ENCODE results near the gene RNF13.
A peak's percentile ranks its signal among the peaks of the same experiment; 100 is the strongest.
"Not testable (repeated sequence)": the region's sequence is repeated elsewhere in the genome, so short reads cannot be mapped to it uniquely, and the experiment has no call there.

RNF13 gene

DNA sequence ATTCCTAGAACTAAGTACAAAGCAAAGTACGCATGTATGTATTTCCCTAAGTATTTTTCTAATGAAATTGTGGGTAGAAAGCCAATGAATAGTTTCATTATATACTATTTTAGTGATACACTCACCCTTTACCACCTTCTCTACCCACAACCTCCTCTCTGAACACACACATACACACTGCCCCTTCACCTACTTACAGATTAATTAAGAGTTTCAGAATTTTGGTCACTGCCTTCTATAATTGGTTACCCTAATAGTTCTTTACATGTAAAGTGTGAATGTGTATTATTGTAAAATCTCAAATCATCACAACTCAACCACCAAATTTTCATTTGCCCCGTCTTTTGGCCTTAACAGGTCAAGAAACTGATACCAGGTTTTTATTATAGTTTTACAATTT lies 150.5 kb downstream of the RNF13 start:
- DNase-seq: no peak

GRCh38 chr3:149964291-149964690 lies 151.3 kb downstream of the RNF13 start:
- no peak for DNase-seq

- DNase-seq: no peak
Measured at GRCh38 chr3:149965278-149965677, 152.3 kb downstream of the RNF13 start.

DNA sequence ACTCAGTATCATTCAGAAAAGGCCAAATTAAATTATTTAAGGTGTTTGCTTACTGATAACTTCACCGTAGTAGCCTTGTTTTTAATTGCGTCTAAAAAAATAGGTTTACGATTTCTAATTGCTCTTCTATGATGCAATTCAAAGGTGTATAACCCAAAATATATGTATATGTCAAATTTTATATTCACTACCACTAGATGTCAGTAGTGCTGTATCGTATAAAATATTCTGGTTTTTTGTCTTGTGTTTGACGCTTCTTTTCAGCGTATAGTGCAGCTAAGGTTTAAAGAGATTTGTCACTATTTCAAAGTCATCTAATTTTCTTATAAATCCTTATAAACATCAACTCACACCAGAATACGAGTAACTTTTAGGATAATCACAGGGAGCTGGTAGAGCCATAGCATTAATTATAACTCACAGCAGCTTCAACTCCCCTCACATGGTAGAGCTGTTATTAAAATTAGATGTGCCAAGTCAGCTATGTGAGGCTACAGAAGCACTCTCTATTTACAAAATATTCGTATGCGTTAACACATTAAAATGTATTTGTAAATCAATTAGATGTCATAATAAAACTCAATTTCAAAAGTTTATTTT lies 154.2 kb downstream of the RNF13 start:
- peak; percentile 40 for DNase-seq

GRCh38 chr3:149968216-149968615 lies 155.2 kb downstream of the RNF13 start:
- no peak for DNase-seq

DNA sequence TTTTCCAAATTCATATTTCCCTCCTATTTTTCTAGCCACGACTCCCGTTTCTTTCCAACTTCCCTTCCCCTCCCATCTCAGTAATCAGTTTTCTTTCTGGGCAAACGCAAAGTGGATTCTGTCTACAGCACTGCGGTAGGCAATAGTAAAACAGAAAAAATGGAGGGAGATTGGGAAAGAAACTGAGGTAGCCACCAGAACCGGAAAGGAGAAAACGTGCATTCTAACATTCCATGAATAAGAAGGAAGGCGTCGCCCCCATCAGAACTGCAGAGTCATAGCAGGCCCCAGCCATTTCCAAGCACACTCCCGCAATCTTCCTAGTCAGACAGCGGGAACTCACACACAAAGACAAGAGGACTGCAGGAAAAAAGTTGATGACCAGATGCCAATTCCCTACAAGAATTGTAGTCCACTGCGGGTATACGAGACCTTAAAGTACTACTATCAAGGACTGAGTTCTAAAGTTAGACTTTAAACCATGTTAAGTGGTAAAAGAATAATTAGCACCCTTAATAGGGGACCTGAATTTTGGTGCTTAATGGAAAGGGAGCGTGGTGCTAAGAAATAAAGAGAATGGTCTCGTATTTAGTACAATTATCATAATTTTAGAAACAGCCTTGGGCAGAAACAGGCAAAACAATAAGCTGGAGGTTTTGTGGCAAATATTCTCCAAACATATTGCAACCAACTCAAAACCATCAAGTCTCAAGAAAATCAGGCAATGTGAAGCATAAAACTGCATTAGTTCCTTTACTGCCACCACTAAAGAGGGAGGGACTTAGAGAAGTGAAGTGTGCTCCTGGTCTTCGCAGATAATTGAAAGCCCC lies 156.3 kb downstream of the RNF13 start:
- no peak for DNase-seq

DNA sequence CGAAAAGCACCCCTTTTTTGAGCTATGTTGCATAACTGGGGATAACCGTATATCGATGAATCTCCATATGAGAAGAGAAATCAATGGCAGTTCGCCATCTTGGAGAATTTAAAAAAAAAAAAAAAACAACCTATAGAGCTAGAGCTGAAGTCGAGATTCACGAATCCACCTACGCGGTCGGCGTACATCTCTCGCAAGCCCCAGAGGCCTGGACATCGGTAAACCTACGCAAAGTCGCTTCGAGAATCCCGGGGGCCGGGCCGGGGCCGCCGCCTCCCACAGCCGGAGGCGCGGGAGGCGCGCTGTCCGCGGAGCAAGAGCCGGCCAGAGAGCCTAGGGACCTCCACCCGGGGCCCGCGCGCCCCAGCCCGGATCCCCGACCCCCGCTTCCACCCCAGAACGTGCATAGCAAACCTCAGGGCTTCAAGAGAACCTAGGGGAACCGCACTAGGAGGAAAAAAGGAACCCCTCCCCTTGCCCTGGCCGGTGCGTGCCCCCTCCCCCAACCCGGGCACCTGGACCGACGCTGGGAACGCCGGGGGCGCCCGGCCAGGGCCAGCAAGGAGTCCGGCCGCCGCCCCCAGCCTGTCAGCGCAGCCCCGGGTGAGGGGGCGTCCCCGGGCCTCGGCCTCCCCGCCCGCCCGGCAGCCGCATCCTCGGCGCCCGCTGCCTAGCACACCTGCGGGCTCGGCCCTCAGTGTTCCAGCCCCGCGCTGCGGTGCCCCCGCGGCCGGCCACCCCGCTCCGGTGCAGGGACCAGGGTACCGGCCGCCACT lies 157.1 kb downstream of the RNF13 start:
- DNase-seq: peak; percentile 56

DNA sequence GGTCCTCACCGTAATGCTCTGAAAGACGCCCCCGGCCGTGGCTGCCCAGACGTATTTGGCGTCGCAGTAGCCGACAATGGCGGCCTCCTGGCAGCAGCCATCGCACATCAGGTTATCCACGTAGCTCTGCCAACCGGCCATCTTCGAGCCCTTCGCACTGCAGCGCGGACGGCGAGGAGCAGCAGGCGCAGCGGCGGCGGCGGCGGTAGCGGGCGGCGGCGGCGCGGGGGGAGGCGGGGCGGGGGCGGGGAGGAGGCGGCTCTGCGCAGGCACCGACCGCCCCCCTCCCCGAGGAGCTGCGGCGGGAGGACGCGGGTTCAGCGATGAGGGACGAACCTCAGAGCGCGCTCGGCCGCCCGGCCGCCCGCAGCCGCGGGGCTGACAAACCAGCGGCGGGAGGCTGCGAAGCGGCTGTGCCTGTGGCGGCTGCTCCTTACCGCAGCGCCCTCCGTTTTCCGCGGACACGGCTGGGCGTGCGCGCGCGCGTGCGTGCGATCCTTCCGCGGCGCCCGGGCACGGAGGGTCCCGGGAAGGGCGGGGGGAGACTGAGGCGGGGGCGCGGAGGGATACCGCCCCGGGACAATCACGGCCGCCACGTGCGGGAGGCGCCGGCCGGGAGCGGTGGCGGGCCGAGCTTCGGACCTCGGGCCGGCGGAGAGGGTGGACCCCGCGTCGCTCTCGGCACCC lies 157.8 kb downstream of the RNF13 start, which contains the start of gene PFN2:
Gene PFN2 (minus strand): TSS at position 180 of the 687 bp plus-strand sequence. CDS start 39 bp downstream, at position 141.
- DNase-seq: peak; percentile 24

- peak; percentile 14 for DNase-seq
Measured at GRCh38 chr3:149971403-149972075, 158.5 kb downstream of the RNF13 start.

GRCh38 chr3:149975919-149976318 lies 162.9 kb downstream of the RNF13 start:
- peak; percentile 27 for DNase-seq

- no peak for DNase-seq
Measured at GRCh38 chr3:149977386-149977785, 164.4 kb downstream of the RNF13 start.

- DNase-seq: not testable (repeated sequence)
Measured at GRCh38 chr3:149981979-149982378, 169.0 kb downstream of the RNF13 start.

DNA sequence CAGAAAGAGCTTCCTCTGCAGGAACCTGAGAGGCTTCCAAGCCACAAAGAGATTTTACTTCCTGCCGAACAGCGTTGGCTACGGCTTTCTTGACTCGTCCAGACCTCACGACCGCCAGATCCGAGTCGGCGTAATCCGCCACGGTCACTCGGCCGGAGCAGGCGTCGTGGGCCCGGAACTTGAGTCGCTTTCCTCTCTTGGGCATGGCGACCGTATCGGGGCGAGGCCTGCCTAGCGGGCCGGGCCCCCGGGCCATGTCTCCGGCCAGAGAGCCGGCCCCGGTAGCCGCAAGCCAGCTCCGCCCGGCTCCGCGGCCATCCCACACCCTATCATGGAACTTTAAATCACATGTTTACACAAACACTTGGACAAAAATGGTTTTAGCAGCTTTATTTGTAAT lies 170.0 kb downstream of the RNF13 start:
- DNase-seq: not testable (repeated sequence)

GRCh38 chr3:149983628-149984027 lies 170.6 kb downstream of the RNF13 start:
- no peak for DNase-seq

DNA sequence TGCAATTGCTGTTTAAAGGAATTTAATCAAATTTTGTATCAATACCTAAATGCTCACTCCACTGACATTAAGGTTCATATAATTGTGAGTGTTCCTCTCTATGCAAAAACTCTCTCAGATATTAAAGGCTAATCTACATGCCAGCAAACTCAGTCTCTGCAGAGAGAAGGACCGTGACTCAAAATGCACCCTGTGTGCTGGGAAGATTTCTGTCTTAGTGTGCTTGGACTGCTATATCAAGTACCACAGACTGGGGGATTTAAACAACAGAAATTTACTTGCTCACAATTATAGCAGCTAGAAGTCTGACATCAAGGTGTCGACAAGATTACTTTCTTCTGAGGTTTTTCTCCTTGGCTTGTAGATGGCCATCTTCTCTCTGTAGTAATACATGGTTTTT lies 176.3 kb downstream of the RNF13 start:
- no peak for DNase-seq

DNA sequence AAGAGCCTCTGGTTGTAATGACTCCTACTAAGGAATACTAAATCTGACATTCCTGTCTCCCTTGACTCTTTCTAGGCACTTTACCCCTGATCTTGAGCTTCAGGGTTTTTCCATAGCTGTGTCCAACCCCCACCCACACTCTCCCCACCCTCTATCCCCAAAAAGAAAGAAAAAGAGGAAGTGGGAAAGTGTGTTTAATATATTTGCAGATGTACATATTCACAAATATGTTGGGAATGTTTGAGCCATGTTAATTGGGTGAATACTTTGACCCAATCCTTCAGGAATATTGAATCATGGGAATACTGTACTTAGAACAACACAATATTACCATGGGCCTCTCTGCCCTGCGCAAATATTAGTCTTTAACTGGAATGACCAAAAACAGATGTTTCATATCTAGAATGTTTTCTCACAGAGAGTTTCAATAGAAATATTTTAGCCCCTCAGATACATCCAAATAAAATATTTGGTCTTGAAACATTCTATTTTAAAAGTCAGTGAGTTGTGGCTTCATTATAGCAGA lies 177.5 kb downstream of the RNF13 start:
- no peak for DNase-seq

- DNase-seq: no peak
Measured at GRCh38 chr3:149992416-149993058, 179.5 kb downstream of the RNF13 start.

GRCh38 chr3:149998946-149999345 lies 185.9 kb downstream of the RNF13 start:
- DNase-seq: no peak

DNA sequence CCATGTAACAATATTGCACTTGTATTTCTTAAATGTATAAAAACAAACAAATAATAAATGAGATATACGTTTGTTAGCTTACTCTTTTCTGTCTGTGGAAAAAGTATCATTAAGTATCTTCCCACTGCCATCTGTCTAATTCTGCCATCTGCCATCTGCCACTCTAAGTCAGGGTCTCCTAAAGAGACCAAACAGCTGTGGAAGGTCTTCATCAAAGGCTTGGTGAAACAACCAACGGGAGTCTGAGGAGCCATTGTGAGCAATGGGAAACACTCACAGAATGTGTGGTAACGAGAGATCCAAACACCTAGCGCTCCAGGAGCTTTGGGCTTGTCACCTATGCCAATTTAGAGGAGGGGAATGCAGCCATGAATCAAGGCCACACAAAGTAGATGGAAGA lies 186.4 kb downstream of the RNF13 start:
- DNase-seq: no peak

DNA sequence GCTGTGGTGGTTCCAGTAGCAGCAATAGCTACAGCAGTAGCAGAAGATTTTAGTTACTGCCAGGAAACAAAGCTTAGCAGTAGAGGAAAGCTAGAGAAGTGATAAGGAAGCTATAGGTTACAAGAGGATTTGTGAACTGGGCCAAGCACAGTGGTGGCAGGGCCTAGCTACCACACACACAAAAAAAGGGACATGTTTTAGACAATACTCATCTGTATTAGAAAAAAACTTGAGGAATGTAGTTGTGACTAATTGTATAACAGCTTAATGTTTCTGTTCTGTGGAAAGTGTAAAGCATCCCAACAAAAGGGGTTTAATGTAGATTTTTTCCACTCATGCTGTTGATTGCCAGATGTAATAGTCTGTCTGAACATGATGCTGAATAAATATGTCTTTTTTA lies 187.6 kb downstream of the RNF13 start:
- DNase-seq: no peak

- DNase-seq: no peak
Measured at GRCh38 chr3:150005243-150006112, 192.5 kb downstream of the RNF13 start.
